Measurements from ENCODE around the gene CTSZ.

CTSZ gene

GRCh38 chr20:59031564-59032022 lies 24.5 kb upstream of the CTSZ start:
- DNase-seq: no peak

- no peak for DNase-seq
These were observed 24.0 kb upstream of the CTSZ start for GRCh38 chr20:59030911-59031563.

GRCh38 chr20:59028812-59029211 lies 21.8 kb upstream of the CTSZ start:
- no peak for DNase-seq

GRCh38 chr20:59027741-59028320 lies 20.8 kb upstream of the CTSZ start:
- DNase-seq: no peak

- DNase-seq: no peak
These were observed 20.1 kb upstream of the CTSZ start for GRCh38 chr20:59026904-59027740.

GRCh38 chr20:59025511-59025910 lies 18.5 kb upstream of the CTSZ start:
- no peak for DNase-seq

- DNase-seq: no peak
These were observed 18.0 kb upstream of the CTSZ start for GRCh38 chr20:59025086-59025485.

GRCh38 chr20:59024111-59024530 lies 17.1 kb upstream of the CTSZ start:
- no peak for DNase-seq

GRCh38 chr20:59023616-59024015 lies 16.6 kb upstream of the CTSZ start:
- DNase-seq: no peak

GRCh38 chr20:59022754-59023153 lies 15.7 kb upstream of the CTSZ start:
- DNase-seq: no peak

- DNase-seq: no peak
These were observed 14.0 kb upstream of the CTSZ start for GRCh38 chr20:59020938-59021551.

GRCh38 chr20:59019217-59019616 lies 12.2 kb upstream of the CTSZ start, which contains the start of gene TUBB1:
Gene TUBB1, plus strand, starts transcription at chr20:59019429. Its CDS starts 94 bp downstream, at chr20:59019523.
- DNase-seq: no peak

- no peak for DNase-seq
These were observed 11.8 kb upstream of the CTSZ start for GRCh38 chr20:59018817-59019216.

GRCh38 chr20:59017493-59018231 lies 10.6 kb upstream of the CTSZ start:
- DNase-seq: no peak

GRCh38 chr20:59016795-59017492 lies 9.9 kb upstream of the CTSZ start:
- DNase-seq: no peak

- no peak for DNase-seq
These were observed 9.0 kb upstream of the CTSZ start for GRCh38 chr20:59015812-59016711.

GRCh38 chr20:59015411-59015810 lies 8.4 kb upstream of the CTSZ start:
- DNase-seq: no peak

GRCh38 chr20:59014680-59015389 lies 7.8 kb upstream of the CTSZ start:
- DNase-seq: no peak

- DNase-seq: no peak
These were observed 7.0 kb upstream of the CTSZ start for GRCh38 chr20:59013959-59014608.

All from activated CD4-positive, alpha-beta T cell treated with anti-CD3 and anti-CD28 coated beads, Interleukin-2, amount 50 U/mL, for 1 hour (primary cell).